Thyroid gland (tissue), 4 donors: ENCODE data around the gene MAN2B1.

ENCODE experiments used
- POLR2A ChIP-seq, 2 donors: fragments of 450-650 bp; IDR thresholded peaks; one replicate each; pipeline ENCODE4 v1.6.1; 2017; ENCODE audit warnings: antibody characterized with exemption in 2 of 2, mild to moderate bottlenecking in 2 of 2, moderate library complexity in 1 of 2
- TF ChIP-seq, protein P1 (sequence below), 6 experiments: fragments of 200-600 bp in 3 of 6; fragments of 450-650 bp in 3 of 6; sonication (generic) in 3 of 6; IDR thresholded peaks; one replicate each; pipeline ENCODE4 v1.5.1; 2016 to 2019; ENCODE audit warnings: antibody characterized with exemption in 6 of 6, mild to moderate bottlenecking in 2 of 6, inconsistent platforms in 1 of 6, moderate library complexity in 1 of 6

DNA sequence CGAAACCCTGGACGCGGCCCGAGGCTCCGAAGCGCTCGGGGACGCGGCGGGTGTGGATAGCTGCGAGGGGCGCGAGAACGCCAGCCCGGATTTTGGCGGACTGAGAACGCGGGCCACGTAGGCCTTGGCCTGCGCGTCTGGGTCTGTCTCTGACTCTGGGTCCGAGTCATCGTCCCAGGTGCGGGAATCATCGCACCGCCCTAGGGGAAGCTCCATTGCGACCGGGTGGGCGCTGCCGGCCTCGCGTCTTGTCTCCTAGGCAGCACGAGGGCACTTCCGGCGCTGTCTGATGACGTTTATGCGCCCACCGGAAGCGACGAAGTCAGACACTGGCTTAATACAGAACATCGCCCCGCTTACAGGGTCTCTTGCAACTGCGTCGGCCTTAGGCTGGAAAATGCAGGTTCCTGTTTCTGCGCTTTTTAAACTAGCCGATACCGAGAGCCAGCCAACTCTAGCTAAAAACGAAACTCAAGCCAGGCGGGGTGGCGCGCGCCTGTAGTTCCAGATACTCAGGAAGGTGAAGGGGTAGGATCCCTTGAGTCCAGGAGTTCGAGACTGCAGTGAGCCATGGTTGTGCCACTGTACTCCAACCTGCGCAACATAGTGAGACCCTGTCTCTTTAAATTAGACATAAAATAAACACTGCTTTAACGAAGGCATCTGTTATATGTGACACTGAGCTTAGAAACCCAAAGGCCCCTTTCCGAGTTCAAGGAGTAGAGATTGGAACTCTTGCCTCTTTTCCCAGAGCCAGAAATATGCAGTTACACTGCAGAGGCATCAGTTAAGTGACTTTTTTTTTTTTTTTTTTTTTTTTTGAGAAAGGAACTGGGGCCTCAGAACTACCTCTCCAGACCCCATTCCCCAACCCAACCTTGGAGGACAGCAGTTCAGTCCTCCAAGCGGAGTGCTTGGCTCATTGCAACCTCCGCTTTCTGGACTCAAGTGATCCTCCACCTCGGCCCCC is 30.1 kb upstream of the MAN2B1 start, which contains the start of gene FBXW9:
- TF ChIP-seq POLR2A (IDR thresholded peaks at IDR 0.05), result peak in 1 of 2 donors; percentile 67
- TF ChIP-seq, protein P1, sequence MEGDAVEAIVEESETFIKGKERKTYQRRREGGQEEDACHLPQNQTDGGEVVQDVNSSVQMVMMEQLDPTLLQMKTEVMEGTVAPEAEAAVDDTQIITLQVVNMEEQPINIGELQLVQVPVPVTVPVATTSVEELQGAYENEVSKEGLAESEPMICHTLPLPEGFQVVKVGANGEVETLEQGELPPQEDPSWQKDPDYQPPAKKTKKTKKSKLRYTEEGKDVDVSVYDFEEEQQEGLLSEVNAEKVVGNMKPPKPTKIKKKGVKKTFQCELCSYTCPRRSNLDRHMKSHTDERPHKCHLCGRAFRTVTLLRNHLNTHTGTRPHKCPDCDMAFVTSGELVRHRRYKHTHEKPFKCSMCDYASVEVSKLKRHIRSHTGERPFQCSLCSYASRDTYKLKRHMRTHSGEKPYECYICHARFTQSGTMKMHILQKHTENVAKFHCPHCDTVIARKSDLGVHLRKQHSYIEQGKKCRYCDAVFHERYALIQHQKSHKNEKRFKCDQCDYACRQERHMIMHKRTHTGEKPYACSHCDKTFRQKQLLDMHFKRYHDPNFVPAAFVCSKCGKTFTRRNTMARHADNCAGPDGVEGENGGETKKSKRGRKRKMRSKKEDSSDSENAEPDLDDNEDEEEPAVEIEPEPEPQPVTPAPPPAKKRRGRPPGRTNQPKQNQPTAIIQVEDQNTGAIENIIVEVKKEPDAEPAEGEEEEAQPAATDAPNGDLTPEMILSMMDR (IDR thresholded peaks at IDR 0.05), result peak in 1 of 6 experiments; percentile 7
